ENCODE results near the gene TMEM203.

DNA sequence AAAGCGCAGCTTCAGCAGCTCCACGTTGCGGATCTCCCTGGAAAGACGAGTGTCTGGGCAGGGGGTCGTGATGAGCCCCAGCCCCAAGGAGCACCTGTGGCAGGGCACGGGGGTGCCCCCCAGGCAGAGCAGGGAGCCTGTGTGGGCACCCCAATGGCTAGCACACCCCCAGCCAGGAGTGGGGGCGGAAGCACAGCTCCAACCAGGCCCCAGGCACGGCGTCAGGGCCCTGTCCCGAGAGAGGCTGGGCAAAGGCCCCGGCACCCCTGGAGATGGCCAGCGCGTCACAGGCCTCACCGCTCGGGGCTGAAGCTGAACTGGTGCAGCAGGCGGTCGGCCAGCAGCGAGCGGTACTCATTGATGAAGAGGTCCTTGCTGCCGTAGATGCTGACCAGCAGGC, 25.0 kb downstream of the TMEM203 start:
- TF ChIP-seq, protein P1, sequence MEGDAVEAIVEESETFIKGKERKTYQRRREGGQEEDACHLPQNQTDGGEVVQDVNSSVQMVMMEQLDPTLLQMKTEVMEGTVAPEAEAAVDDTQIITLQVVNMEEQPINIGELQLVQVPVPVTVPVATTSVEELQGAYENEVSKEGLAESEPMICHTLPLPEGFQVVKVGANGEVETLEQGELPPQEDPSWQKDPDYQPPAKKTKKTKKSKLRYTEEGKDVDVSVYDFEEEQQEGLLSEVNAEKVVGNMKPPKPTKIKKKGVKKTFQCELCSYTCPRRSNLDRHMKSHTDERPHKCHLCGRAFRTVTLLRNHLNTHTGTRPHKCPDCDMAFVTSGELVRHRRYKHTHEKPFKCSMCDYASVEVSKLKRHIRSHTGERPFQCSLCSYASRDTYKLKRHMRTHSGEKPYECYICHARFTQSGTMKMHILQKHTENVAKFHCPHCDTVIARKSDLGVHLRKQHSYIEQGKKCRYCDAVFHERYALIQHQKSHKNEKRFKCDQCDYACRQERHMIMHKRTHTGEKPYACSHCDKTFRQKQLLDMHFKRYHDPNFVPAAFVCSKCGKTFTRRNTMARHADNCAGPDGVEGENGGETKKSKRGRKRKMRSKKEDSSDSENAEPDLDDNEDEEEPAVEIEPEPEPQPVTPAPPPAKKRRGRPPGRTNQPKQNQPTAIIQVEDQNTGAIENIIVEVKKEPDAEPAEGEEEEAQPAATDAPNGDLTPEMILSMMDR (optimal IDR thresholded peaks at IDR 0.05 in 1 of 3, IDR thresholded peaks at IDR 0.05 in 1 of 3, conservative IDR thresholded peaks at IDR 0.05 in 1 of 3; ENCODE audit: extremely low read depth in 1 of 3, insufficient read depth in 2 of 3, low read length in 3 of 3), result no peak
- no peak for TF ChIP-seq EZH2 (IDR thresholded peaks at IDR 0.05; ENCODE audit: low read length)

Data from keratinocyte (primary cell).